Endothelial cell of umbilical vein (primary cell): ENCODE measurements around the gene CCDC182. TPM values are rescaled to one million over a fixed set of nuclear protein-coding genes. Genes with fewer than 3 reads are reported as not detected.

Experiments used
- BruUV-seq: library from RNA; stranded (reverse); fragments of 400-500 nt; replicated peaks from 2 replicates; lab custom pipeline; 2021; lab: Mats Ljungman, UMichigan
- CTCF ChIA-PET: fragments of 300-600, 350-600 bp; sonication (Branson Sonifier 250); formaldehyde crosslinking; loops from one replicate; lab custom pipeline; 2021; ENCODE audit warnings: antibody characterized with exemption, inconsistent platforms; lab: Charles Lee
- POLR2A ChIA-PET: fragments of 300-600, 350-600 bp; sonication (Branson Sonifier 250); formaldehyde crosslinking; loops from one replicate; lab custom pipeline; 2021; ENCODE audit warnings: antibody characterized with exemption, inconsistent platforms; lab: Charles Lee
- DNase-seq: peaks from one replicate; pipeline ENCODE4 v3.0.0-alpha.2; 2011; ENCODE audit warnings: low read depth, low spot score
- FAIRE-seq: peaks from 2 replicates; lab custom pipeline; 2011; peaks lifted over from hg19 to GRCh38; lab: Jason Lieb, UNC
- H2AFZ ChIP-seq: 2 replicates; pipeline ENCODE4 v1.6.0; 2012; ENCODE audit warnings: low read depth, low read length, control low read depth, inconsistent platforms
- H3K27ac ChIP-seq: 2 replicates; pipeline ENCODE4 v1.5.1; 2011; ENCODE audit warnings: low read depth, mild to moderate bottlenecking, control low read depth, low read length, moderate library complexity; ENCODE audit not compliant: insufficient read depth
- H3K27me3 ChIP-seq, 2 experiments: 2 replicates each; pipeline versions ENCODE4 v1.6.0 to v1.6.1; 2011; ENCODE audit warnings: low read length in 2 of 2, mixed read lengths in 1 of 2; ENCODE audit not compliant: control insufficient read depth in 2 of 2, insufficient read depth in 2 of 2
- H3K36me3 ChIP-seq, 2 experiments: 2 replicates in 1 of 2; 3 replicates in 1 of 2; pipeline ENCODE4 v1.5.1; 2011; ENCODE audit warnings: low read length in 2 of 2, mild to moderate bottlenecking in 1 of 2, moderate library complexity in 1 of 2; ENCODE audit not compliant: control insufficient read depth in 2 of 2, insufficient read depth in 2 of 2; ENCODE audit errors: extremely low read depth in 1 of 2
- H3K4me1 ChIP-seq: 3 replicates; pipeline ENCODE4 v1.5.1; 2011; ENCODE audit warnings: mild to moderate bottlenecking, low read length; ENCODE audit not compliant: control insufficient read depth, insufficient read depth; ENCODE audit errors: extremely low read depth
- H3K4me2 ChIP-seq: 2 replicates; pipeline ENCODE4 v1.6.1; 2011; ENCODE audit warnings: low read length, control low read depth, mixed read lengths; ENCODE audit not compliant: insufficient read depth
- H3K4me3 ChIP-seq, 3 experiments: fragments of 200-600 bp in 1 of 3; sonication (generic), shearing (Covaris generic) in 1 of 3; replicated peaks in 1 of 3; 2 replicates each; pipeline ENCODE4 v1.5.1; 2011 to 2016; ENCODE audit warnings: control low read depth in 3 of 3, low read length in 3 of 3, mild to moderate bottlenecking in 2 of 3, inconsistent platforms in 1 of 3, low read depth in 1 of 3, moderate library complexity in 1 of 3; ENCODE audit not compliant: insufficient read depth in 1 of 3
- H3K79me2 ChIP-seq: 2 replicates; pipeline ENCODE4 v1.6.0; 2012; ENCODE audit warnings: low read length, inconsistent platforms; ENCODE audit not compliant: control insufficient read depth, insufficient read depth
- H3K9ac ChIP-seq: replicated peaks from 2 replicates; pipeline ENCODE3; 2011; ENCODE audit warnings: low read length, control low read depth; ENCODE audit not compliant: insufficient read depth; ENCODE audit errors: extremely low read depth
- H3K9me1 ChIP-seq: replicated peaks from 3 replicates; pipeline ENCODE4 v1.6.0; 2011; ENCODE audit warnings: mild to moderate bottlenecking, low read length; ENCODE audit not compliant: control insufficient read depth, insufficient read depth; ENCODE audit errors: extremely low read depth
- H3K9me3 ChIP-seq: replicated peaks from 2 replicates; pipeline ENCODE4 v1.5.1; 2012; ENCODE audit warnings: low read length, inconsistent platforms; ENCODE audit not compliant: control insufficient read depth, insufficient read depth
- H4K20me1 ChIP-seq: replicated peaks from 2 replicates; pipeline ENCODE3; 2011; ENCODE audit warnings: mild to moderate bottlenecking, low read length; ENCODE audit not compliant: control insufficient read depth, insufficient read depth; ENCODE audit errors: extremely low read depth
- EZH2 ChIP-seq: IDR thresholded peaks from 2 replicates; pipeline ENCODE4 v1.6.1; 2012; ENCODE audit warnings: borderline replicate concordance, low read depth, mild to moderate bottlenecking, moderate library complexity, low read length, inconsistent platforms; ENCODE audit not compliant: severe bottlenecking
- FOS ChIP-seq: IDR thresholded peaks from 2 replicates; pipeline ENCODE4 v1.6.1; 2011; ENCODE audit warnings: mild to moderate bottlenecking, low read length, moderate library complexity, borderline replicate concordance; ENCODE audit not compliant: insufficient read depth
- GATA2 ChIP-seq: IDR thresholded peaks from 2 replicates; pipeline ENCODE4 v1.7.0; 2011; ENCODE audit warnings: low read depth, mild to moderate bottlenecking, moderate library complexity, mixed read lengths, low read length; ENCODE audit not compliant: insufficient read length, insufficient read depth
- JUN ChIP-seq: IDR thresholded peaks from 2 replicates; pipeline ENCODE4 v1.6.1; 2011; ENCODE audit warnings: borderline replicate concordance, low read depth; ENCODE audit not compliant: insufficient read length, insufficient read depth
- MYC ChIP-seq: IDR thresholded peaks from one replicate; pipeline ENCODE4 v1.6.1; 2011; ENCODE audit warnings: mild to moderate bottlenecking, low read depth, low read length
- POLR2A ChIP-seq: IDR thresholded peaks from 2 replicates; pipeline ENCODE4 v1.6.1; 2012; ENCODE audit warnings: low read depth, mild to moderate bottlenecking, control low read depth, low read length
- POLR2AphosphoS5 ChIP-seq: IDR thresholded peaks from 2 replicates; pipeline ENCODE4 v1.6.1; 2012; ENCODE audit warnings: low read depth, mild to moderate bottlenecking, control low read depth, low read length, moderate library complexity; ENCODE audit not compliant: insufficient read depth
- dilution Hi-C: fragments of 300-500 bp; cut with MboI; formaldehyde crosslinking; loops from one replicate; pipeline ENCODE4 v1.15.0; 2019; ENCODE audit warnings: low sequenced_read_pairs; ENCODE audit not compliant: extremely low pct_ligation_motif_present
- intact Hi-C: fragments of 100-400 bp; cut with micrococcal nuclease; formaldehyde crosslinking; loops from one replicate; pipeline ENCODE4 v1.10.0; 2022
- polyA plus RNA-seq, 4 experiments: library from polyadenylated mRNA; depleted of rRNA in 3 of 4; stranded (reverse) in 3 of 4; unstranded in 1 of 4; fragments of >200 nt; gene quantifications; 2 replicates each; pipeline versions ENCODE4 v1.2.1 to v1.2.3, GENCODE V29; 2011 to 2012; ENCODE audit warnings: missing spikeins in 1 of 4
- total RNA-seq: library from RNA; stranded (reverse); gene quantifications from 2 replicates; pipeline ENCODE4 v1.2.3, GENCODE V29; 2021
- TF ChIP-seq, protein P1 (sequence below): IDR thresholded peaks from 2 replicates; pipeline ENCODE4 v1.6.1; 2011; ENCODE audit not compliant: insufficient read depth, insufficient read length
- TF ChIP-seq, protein P2 (sequence below), 2 donors: IDR thresholded peaks; 1 replicate in 1 of 2; 2 replicates in 1 of 2; pipeline ENCODE4 v1.5.1; 2011; ENCODE audit warnings: low read length in 2 of 2, mild to moderate bottlenecking in 2 of 2, moderate library complexity in 2 of 2, control low read depth in 1 of 2, inconsistent platforms in 1 of 2, low read depth in 1 of 2; ENCODE audit not compliant: insufficient read depth in 1 of 2; ENCODE audit errors: extremely low read depth in 1 of 2

Gene CCDC182
- total and polyA plus RNA-seq, 2 donors (not counting 3 experiments of a cell fraction or from before 2014, with no cell fraction given), result not detected

DNA sequence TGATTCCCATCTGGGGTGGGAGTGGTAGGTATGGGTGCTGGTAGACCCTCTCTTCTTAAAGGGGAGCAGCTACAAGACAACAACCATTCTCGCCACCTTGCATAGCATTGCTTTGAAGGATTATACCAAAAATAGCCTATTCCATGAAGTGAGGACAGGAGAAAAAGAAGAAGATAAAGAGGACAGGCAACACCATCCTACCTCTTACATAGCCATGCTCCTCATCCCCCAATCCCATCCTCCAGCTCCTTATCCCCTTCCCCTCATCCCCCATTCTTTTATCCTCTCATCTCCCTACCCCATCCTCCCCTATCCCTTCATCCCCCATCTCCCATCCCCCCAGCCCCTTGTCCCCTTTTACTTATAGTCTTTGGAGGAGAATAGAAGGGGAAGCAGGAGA lies 29.1 kb downstream of the CCDC182 start:
- no TSS peak for BruUV-seq
- Histone ChIP-seq H3K4me1 (no peaks in the 10 kb centered on the region), H3K27me3 (peaks cover 11 to 25% of the 10 kb centered on the region in 2 experiments), H3K9me1 (no peaks in the 10 kb centered on the region), H3K79me2 (no peaks in the 10 kb centered on the region), H4K20me1 (no peaks in the 10 kb centered on the region), H3K4me2 (no peak overlapping the region), H2AFZ (no peak overlapping the region), H3K9ac (no peak overlapping the region), H3K27ac (no peak overlapping the region), H3K4me3 (no peak overlapping the region), H3K9me3 (no peaks in the 10 kb centered on the region), H3K36me3 (no peaks in the 10 kb centered on the region)
- TF ChIP-seq FOS (no peak), MYC (no peak), EZH2 (no peak), POLR2AphosphoS5 (no peak), JUN (no peak), POLR2A (no peak)
- TF ChIP-seq, protein P1, sequence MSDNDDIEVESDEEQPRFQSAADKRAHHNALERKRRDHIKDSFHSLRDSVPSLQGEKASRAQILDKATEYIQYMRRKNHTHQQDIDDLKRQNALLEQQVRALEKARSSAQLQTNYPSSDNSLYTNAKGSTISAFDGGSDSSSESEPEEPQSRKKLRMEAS, result no peak
- intact Hi-C loops (no loop called here), dilution Hi-C loops (no loop called here)
- FAIRE-seq (no peak), DNase-seq (no peak)
- CTCF ChIA-PET, result interaction anchor here (1.1 to 1.3 kb wide), 3 partner anchors 8 to 473 kb away, joined by 3 to 5 read pairs (median 4); no protein-coding TSS in a partner anchor
- POLR2A ChIA-PET, result no interaction called here

DNA sequence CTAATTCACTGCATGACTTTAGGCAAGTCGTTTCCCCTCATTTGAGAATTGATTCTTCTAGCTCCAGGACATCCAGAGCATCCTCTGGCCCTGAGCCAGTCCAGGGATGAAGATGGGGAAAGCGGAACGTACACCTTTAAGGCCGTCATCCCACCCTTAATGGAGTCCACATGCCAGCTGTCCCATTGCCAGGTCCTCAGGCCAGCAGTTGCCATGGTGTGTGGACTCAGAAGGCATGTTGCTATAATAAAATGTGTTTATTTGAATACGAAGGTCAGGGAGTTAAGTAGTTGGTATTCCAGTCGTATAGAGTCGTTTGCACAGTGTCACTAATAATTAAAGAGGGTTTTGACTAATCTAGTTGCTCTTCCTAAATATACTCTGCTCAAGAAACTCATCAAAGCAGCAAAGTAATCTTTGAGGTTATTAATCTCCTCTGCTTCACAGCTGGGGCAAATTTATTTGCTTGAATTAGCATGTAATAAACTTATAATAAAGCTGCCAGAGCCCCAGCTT lies 30.4 kb downstream of the CCDC182 start:
- dilution Hi-C loops, result no loop called here
- TF ChIP-seq POLR2A (no peak), JUN (no peak), MYC (no peak), EZH2 (no peak), POLR2AphosphoS5 (no peak), GATA2 (no peak), FOS (no peak)
- TF ChIP-seq, protein P1, result no peak
- TF ChIP-seq, protein P2, sequence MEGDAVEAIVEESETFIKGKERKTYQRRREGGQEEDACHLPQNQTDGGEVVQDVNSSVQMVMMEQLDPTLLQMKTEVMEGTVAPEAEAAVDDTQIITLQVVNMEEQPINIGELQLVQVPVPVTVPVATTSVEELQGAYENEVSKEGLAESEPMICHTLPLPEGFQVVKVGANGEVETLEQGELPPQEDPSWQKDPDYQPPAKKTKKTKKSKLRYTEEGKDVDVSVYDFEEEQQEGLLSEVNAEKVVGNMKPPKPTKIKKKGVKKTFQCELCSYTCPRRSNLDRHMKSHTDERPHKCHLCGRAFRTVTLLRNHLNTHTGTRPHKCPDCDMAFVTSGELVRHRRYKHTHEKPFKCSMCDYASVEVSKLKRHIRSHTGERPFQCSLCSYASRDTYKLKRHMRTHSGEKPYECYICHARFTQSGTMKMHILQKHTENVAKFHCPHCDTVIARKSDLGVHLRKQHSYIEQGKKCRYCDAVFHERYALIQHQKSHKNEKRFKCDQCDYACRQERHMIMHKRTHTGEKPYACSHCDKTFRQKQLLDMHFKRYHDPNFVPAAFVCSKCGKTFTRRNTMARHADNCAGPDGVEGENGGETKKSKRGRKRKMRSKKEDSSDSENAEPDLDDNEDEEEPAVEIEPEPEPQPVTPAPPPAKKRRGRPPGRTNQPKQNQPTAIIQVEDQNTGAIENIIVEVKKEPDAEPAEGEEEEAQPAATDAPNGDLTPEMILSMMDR (IDR thresholded peaks at IDR 0.05; ENCODE audit: extremely low read depth in 1 of 2, insufficient read depth in 1 of 2, low read depth in 1 of 2, low read length in 2 of 2), result no peak
- Histone ChIP-seq H4K20me1 (no peaks in the 10 kb centered on the region), H3K9me1 (no peaks in the 10 kb centered on the region), H3K4me2 (no peak overlapping the region), H3K9me3 (no peaks in the 10 kb centered on the region), H2AFZ (no peak overlapping the region), H3K36me3 (no peaks in the 10 kb centered on the region), H3K27ac (no peak overlapping the region), H3K9ac (no peak overlapping the region), H3K27me3 (peaks cover 11 to 28% of the 10 kb centered on the region in 2 experiments), H3K4me3 (no peak overlapping the region), H3K4me1 (no peaks in the 10 kb centered on the region), H3K79me2 (no peaks in the 10 kb centered on the region)
- BruUV-seq, result no TSS peak
- no peak for DNase-seq
- ChIA-PET POLR2A (interaction anchor here (0.6 kb wide), 1 partner anchor 42 kb away, joined by 5 read pairs; no protein-coding TSS in a partner anchor), CTCF (interaction anchor here (0.7 to 1.5 kb wide), 3 partner anchors 33 to 69 kb away, joined by 3 to 7 read pairs (median 5); no protein-coding TSS in a partner anchor)
- no peak for FAIRE-seq
- intact Hi-C loops, result no loop called here
